Measurements from ENCODE around the gene CASP8.
"Not testable (repeated sequence)": the region's sequence is repeated elsewhere in the genome, so short reads cannot be mapped to it uniquely, and the experiment has no call there.

CASP8 gene

GRCh38 chr2:201280191-201281040, 20.1 kb downstream of the CASP8 start:
- Histone ChIP-seq H3K4me3 (ENCODE audit: low read length) (no peak overlapping the region), H3K4me1 (ENCODE audit: control insufficient read depth, insufficient read depth, low read length) (no peaks in the 10 kb centered on the region), H3K9ac (ENCODE audit: low read length) (no peak overlapping the region), H3K27ac (ENCODE audit: low read depth, low read length) (no peak overlapping the region), H3K36me3 (ENCODE audit: control insufficient read depth, insufficient read depth, low read length) (peaks cover 2% of the 10 kb centered on the region), H3K27me3 (ENCODE audit: control insufficient read depth, insufficient read depth, low read length) (no peaks in the 10 kb centered on the region)

GRCh38 chr2:201285499-201285898, 25.2 kb downstream of the CASP8 start:
- Histone ChIP-seq H3K27me3 (ENCODE audit: control insufficient read depth, insufficient read depth, low read length) (no peaks in the 10 kb centered on the region), H3K9ac (ENCODE audit: low read length) (no peak overlapping the region), H3K4me1 (ENCODE audit: control insufficient read depth, insufficient read depth, low read length) (no peaks in the 10 kb centered on the region), H3K27ac (ENCODE audit: low read depth, low read length) (no peak overlapping the region), H3K36me3 (ENCODE audit: control insufficient read depth, insufficient read depth, low read length) (peaks cover 12% of the 10 kb centered on the region), H3K4me3 (ENCODE audit: low read length) (no peak overlapping the region)

GRCh38 chr2:201290457-201291148, 30.3 kb downstream of the CASP8 start:
- H3K27me3 ChIP-seq (ENCODE audit: control insufficient read depth, insufficient read depth, low read length); H3K27ac ChIP-seq (ENCODE audit: low read depth, low read length); H3K4me1 ChIP-seq (ENCODE audit: control insufficient read depth, insufficient read depth, low read length); H3K4me3 ChIP-seq (ENCODE audit: low read length); H3K9ac ChIP-seq (ENCODE audit: low read length): not testable (repeated sequence)
- peaks cover 12% of the 10 kb centered on the region for H3K36me3 ChIP-seq (ENCODE audit: control insufficient read depth, insufficient read depth, low read length)

GRCh38 chr2:201298462-201299052, 38.2 kb downstream of the CASP8 start:
- Histone ChIP-seq H3K9ac (ENCODE audit: low read length) (no peak overlapping the region), H3K27me3 (ENCODE audit: control insufficient read depth, insufficient read depth, low read length) (no peaks in the 10 kb centered on the region), H3K4me1 (ENCODE audit: control insufficient read depth, insufficient read depth, low read length) (no peaks in the 10 kb centered on the region), H3K36me3 (ENCODE audit: control insufficient read depth, insufficient read depth, low read length) (no peaks in the 10 kb centered on the region), H3K4me3 (ENCODE audit: low read length) (no peak overlapping the region), H3K27ac (ENCODE audit: low read depth, low read length) (no peak overlapping the region)

GRCh38 chr2:201299929-201300328, 39.6 kb downstream of the CASP8 start:
- H3K36me3 ChIP-seq (ENCODE audit: control insufficient read depth, insufficient read depth, low read length); H3K9ac ChIP-seq (ENCODE audit: low read length); H3K27ac ChIP-seq (ENCODE audit: low read depth, low read length); H3K4me1 ChIP-seq (ENCODE audit: control insufficient read depth, insufficient read depth, low read length); H3K4me3 ChIP-seq (ENCODE audit: low read length); H3K27me3 ChIP-seq (ENCODE audit: control insufficient read depth, insufficient read depth, low read length): not testable (repeated sequence)

GRCh38 chr2:201307876-201308275, 47.5 kb downstream of the CASP8 start:
- Histone ChIP-seq H3K4me1 (ENCODE audit: control insufficient read depth, insufficient read depth, low read length) (no peaks in the 10 kb centered on the region), H3K27ac (ENCODE audit: low read depth, low read length) (no peak overlapping the region), H3K4me3 (ENCODE audit: low read length) (no peak overlapping the region), H3K36me3 (ENCODE audit: control insufficient read depth, insufficient read depth, low read length) (no peaks in the 10 kb centered on the region), H3K27me3 (ENCODE audit: control insufficient read depth, insufficient read depth, low read length) (no peaks in the 10 kb centered on the region), H3K9ac (ENCODE audit: low read length) (no peak overlapping the region)

GRCh38 chr2:201308914-201309313, 48.6 kb downstream of the CASP8 start:
- Histone ChIP-seq H3K27ac (ENCODE audit: low read depth, low read length) (no peak overlapping the region), H3K9ac (ENCODE audit: low read length) (no peak overlapping the region), H3K4me3 (ENCODE audit: low read length) (no peak overlapping the region), H3K36me3 (ENCODE audit: control insufficient read depth, insufficient read depth, low read length) (no peaks in the 10 kb centered on the region), H3K27me3 (ENCODE audit: control insufficient read depth, insufficient read depth, low read length) (no peaks in the 10 kb centered on the region), H3K4me1 (ENCODE audit: control insufficient read depth, insufficient read depth, low read length) (no peaks in the 10 kb centered on the region)

GRCh38 chr2:201313362-201313761, 53.0 kb downstream of the CASP8 start:
- no peak overlapping the region for H3K27ac ChIP-seq (ENCODE audit: low read depth, low read length)
- H3K4me3 ChIP-seq (ENCODE audit: low read length), result no peak overlapping the region
- no peak overlapping the region for H3K9ac ChIP-seq (ENCODE audit: low read length)
- H3K36me3 ChIP-seq (ENCODE audit: control insufficient read depth, insufficient read depth, low read length), result no peaks in the 10 kb centered on the region
- no peaks in the 10 kb centered on the region for H3K27me3 ChIP-seq (ENCODE audit: control insufficient read depth, insufficient read depth, low read length)
- no peaks in the 10 kb centered on the region for H3K4me1 ChIP-seq (ENCODE audit: control insufficient read depth, insufficient read depth, low read length)

GRCh38 chr2:201319511-201319910, 59.2 kb downstream of the CASP8 start:
- Histone ChIP-seq H3K4me3 (ENCODE audit: low read length) (no peak overlapping the region), H3K27ac (ENCODE audit: low read depth, low read length) (no peak overlapping the region), H3K27me3 (ENCODE audit: control insufficient read depth, insufficient read depth, low read length) (no peaks in the 10 kb centered on the region), H3K36me3 (ENCODE audit: control insufficient read depth, insufficient read depth, low read length) (no peaks in the 10 kb centered on the region), H3K4me1 (ENCODE audit: control insufficient read depth, insufficient read depth, low read length) (no peaks in the 10 kb centered on the region), H3K9ac (ENCODE audit: low read length) (no peak overlapping the region)

GRCh38 chr2:201320257-201320656, 59.9 kb downstream of the CASP8 start:
- Histone ChIP-seq H3K9ac (ENCODE audit: low read length) (no peak overlapping the region), H3K4me3 (ENCODE audit: low read length) (no peak overlapping the region), H3K4me1 (ENCODE audit: control insufficient read depth, insufficient read depth, low read length) (no peaks in the 10 kb centered on the region), H3K36me3 (ENCODE audit: control insufficient read depth, insufficient read depth, low read length) (no peaks in the 10 kb centered on the region), H3K27ac (ENCODE audit: low read depth, low read length) (no peak overlapping the region), H3K27me3 (ENCODE audit: control insufficient read depth, insufficient read depth, low read length) (no peaks in the 10 kb centered on the region)

GRCh38 chr2:201320701-201321100, 60.4 kb downstream of the CASP8 start:
- no peaks in the 10 kb centered on the region for H3K27me3 ChIP-seq (ENCODE audit: control insufficient read depth, insufficient read depth, low read length)
- H3K9ac ChIP-seq (ENCODE audit: low read length), result no peak overlapping the region
- no peaks in the 10 kb centered on the region for H3K4me1 ChIP-seq (ENCODE audit: control insufficient read depth, insufficient read depth, low read length)
- H3K4me3 ChIP-seq (ENCODE audit: low read length), result no peak overlapping the region
- no peak overlapping the region for H3K27ac ChIP-seq (ENCODE audit: low read depth, low read length)
- H3K36me3 ChIP-seq (ENCODE audit: control insufficient read depth, insufficient read depth, low read length), result no peaks in the 10 kb centered on the region

GRCh38 chr2:201322772-201323171, 62.4 kb downstream of the CASP8 start:
- Histone ChIP-seq H3K36me3 (ENCODE audit: control insufficient read depth, insufficient read depth, low read length) (no peaks in the 10 kb centered on the region), H3K9ac (ENCODE audit: low read length) (no peak overlapping the region), H3K4me3 (ENCODE audit: low read length) (no peak overlapping the region), H3K27me3 (ENCODE audit: control insufficient read depth, insufficient read depth, low read length) (no peaks in the 10 kb centered on the region), H3K27ac (ENCODE audit: low read depth, low read length) (no peak overlapping the region), H3K4me1 (ENCODE audit: control insufficient read depth, insufficient read depth, low read length) (no peaks in the 10 kb centered on the region)

Data from rectal smooth muscle tissue (tissue), 1 donor.